ENCODE measurements around the gene ZNF398. TPM values are rescaled to one million over a fixed set of nuclear protein-coding genes. Genes with fewer than 3 reads are reported as not detected.
A peak's percentile ranks its signal among the peaks of the same experiment; 100 is the strongest.

The ZNF398 gene
- total RNA-seq, 2 experiments from 2014 or later, result 11.8 to 14.2 TPM

DNA sequence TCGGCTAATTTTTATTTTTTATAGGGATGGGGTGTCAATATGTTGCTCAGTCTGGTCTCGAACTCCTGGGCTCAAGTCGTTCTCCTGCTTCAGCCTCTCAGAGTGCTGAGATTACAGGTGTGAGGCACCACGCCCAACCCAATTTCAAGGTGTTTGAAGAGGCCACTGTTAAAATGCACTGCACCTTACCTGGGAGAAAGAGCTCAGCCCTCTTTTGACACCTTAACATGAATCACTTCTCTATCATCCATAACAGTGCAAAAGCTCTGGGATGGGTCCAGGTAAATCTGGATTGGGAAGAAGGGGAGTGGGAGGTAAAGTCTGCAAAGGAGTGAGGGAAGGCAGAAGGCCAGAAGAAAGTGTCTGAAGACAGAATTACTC, 47.5 kb downstream of the ZNF398 start:
- BruUV-seq (replicated peaks), result no TSS peak
- H3K27ac ChIP-seq (ENCODE audit: low read depth, low read length, poor library complexity, severe bottlenecking), result no peak overlapping the region
- no peaks in the 10 kb centered on the region for H4K20me1 ChIP-seq (ENCODE audit: insufficient read depth, low read length)
- H3K4me2 ChIP-seq (ENCODE audit: low read length), result peak overlapping the region; percentile 91
- intact Hi-C loops (cut with micrococcal nuclease; ENCODE audit: unreplicated experiment), result no loop called here
- H3K9me3 ChIP-seq (ENCODE audit: low read length), result no peaks in the 10 kb centered on the region
- H2AFZ ChIP-seq (ENCODE audit: low read length), result peak overlapping the region; percentile 96
- no peak for TF ChIP-seq EZH2phosphoT487 (IDR thresholded peaks at IDR 0.05; ENCODE audit: borderline replicate concordance, low read depth, low read length)
- TF ChIP-seq, protein P1, sequence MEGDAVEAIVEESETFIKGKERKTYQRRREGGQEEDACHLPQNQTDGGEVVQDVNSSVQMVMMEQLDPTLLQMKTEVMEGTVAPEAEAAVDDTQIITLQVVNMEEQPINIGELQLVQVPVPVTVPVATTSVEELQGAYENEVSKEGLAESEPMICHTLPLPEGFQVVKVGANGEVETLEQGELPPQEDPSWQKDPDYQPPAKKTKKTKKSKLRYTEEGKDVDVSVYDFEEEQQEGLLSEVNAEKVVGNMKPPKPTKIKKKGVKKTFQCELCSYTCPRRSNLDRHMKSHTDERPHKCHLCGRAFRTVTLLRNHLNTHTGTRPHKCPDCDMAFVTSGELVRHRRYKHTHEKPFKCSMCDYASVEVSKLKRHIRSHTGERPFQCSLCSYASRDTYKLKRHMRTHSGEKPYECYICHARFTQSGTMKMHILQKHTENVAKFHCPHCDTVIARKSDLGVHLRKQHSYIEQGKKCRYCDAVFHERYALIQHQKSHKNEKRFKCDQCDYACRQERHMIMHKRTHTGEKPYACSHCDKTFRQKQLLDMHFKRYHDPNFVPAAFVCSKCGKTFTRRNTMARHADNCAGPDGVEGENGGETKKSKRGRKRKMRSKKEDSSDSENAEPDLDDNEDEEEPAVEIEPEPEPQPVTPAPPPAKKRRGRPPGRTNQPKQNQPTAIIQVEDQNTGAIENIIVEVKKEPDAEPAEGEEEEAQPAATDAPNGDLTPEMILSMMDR (conservative IDR thresholded peaks at IDR 0.05; ENCODE audit: low read length), result no peak
- peaks cover 13% of the 10 kb centered on the region; the same call in 1 of the 2 replicates for H3K79me2 ChIP-seq (ENCODE audit: insufficient read depth, low read depth, low read length)
- peaks cover 18% of the 10 kb centered on the region for H3K4me1 ChIP-seq (ENCODE audit: insufficient read depth, low read length, poor library complexity, severe bottlenecking)
- no peaks in the 10 kb centered on the region for H3K9me2 ChIP-seq (ENCODE audit: insufficient read depth, low read length)
- H3K36me3 ChIP-seq (ENCODE audit: insufficient read depth, low read length), result peaks cover 20% of the 10 kb centered on the region
- peak overlapping the region; percentile 92 for H3K4me3 ChIP-seq (ENCODE audit: low read depth, low read length, poor library complexity, severe bottlenecking)
- ChIA-PET CTCF (ENCODE audit: unreplicated experiment) (interaction anchor here (1.1 kb wide), 1 partner anchor 90 kb away, joined by 3 read pairs; no protein-coding TSS in a partner anchor), POLR2A (interaction anchor here (0.5 to 1.1 kb wide), 5 partner anchors 12 to 67 kb away, joined by 3 to 9 read pairs (median 3); partner anchors contain the start of gene ZNF783)
- no peak for DNase-seq (ENCODE audit: low spot score)

DNA sequence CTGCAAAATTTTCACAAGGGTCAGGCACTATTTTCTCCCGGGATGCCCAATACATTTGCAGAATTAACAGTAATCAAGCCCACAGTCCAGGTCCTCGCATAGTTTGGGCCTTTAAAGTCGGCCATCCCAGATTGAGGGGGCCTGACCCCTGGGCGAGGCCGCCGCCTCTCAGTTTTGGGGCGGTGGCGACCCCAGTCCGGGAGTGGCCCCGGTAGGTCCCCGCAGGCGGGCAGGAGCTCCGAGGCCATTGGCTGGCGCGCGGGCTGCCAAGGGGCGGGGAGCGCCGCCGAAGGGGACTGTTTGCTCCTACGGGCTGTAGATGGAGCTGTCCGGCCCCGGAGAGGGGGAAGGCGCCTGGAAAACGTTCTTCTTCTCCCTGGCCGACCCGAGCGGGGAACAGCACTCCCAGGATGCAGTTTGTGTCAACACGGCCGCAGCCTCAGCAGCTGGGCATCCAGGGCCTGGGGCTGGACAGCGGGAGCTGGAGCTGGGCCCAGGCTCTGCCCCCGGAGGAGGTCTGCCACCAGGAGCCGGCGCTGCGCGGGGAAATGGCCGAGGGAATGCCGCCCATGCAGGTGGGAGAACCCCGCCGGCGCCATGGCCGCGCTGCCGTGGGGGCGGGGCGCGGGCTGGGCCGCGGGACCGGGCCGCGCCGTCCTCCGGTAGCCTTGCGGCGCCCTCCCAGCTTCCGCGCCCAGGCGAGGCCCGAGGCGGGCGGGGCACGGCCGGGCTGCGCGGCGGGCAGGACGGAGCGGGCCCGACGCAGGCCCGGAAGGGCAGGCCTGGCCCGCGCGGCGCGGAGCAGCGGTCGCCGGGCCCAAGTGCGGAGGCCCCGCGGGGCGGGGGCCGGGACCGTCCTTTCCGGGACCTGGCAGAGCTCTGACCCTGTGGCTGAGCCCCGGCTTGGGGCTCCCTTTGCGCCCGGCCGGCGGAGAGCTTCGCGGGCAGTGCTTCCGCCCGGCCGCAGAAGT, 48.2 kb downstream of the ZNF398 start, which contains the start of gene ZNF282:
ZNF282 (plus strand) TSS at position 367 of the 971 bp plus-strand sequence; CDS start at position 411, 44 bp downstream.
- intact Hi-C loops (cut with micrococcal nuclease; ENCODE audit: unreplicated experiment), result loop anchor here (1.0 kb wide), 1 partner anchor 48 kb away; the partner anchor contains the start of gene ZNF398

More for the DNA sequence above, 48.2 kb downstream of the ZNF398 start, which contains the start of gene ZNF282:
- H3K4me2 ChIP-seq (ENCODE audit: low read length), result peak within 1 kb of the TSS; percentile 91
- ChIA-PET CTCF (ENCODE audit: unreplicated experiment) (interaction anchor here (1.1 kb wide), 1 partner anchor 90 kb away, joined by 3 read pairs; no protein-coding TSS in a partner anchor), POLR2A (interaction anchor here (0.5 to 1.1 kb wide), 10 partner anchors 10 to 1702 kb away, joined by 3 to 9 read pairs (median 3); partner anchors contain the start of genes ZNF398 and ZNF783)
- H3K9me2 ChIP-seq (ENCODE audit: insufficient read depth, low read length), result no peaks in the 10 kb centered on the region
- peaks cover 13% of the 10 kb centered on the region; the same call in 1 of the 2 replicates for H3K79me2 ChIP-seq (ENCODE audit: insufficient read depth, low read depth, low read length)
- no TSS peak for BruUV-seq (replicated peaks)
- peak within 1 kb of the TSS; percentile 92 for H3K4me3 ChIP-seq (ENCODE audit: low read depth, low read length, poor library complexity, severe bottlenecking)
- peak within 1 kb of the TSS; percentile 96 for H2AFZ ChIP-seq (ENCODE audit: low read length)
- peaks cover 26% of the 10 kb centered on the region for H3K36me3 ChIP-seq (ENCODE audit: insufficient read depth, low read length)
- H3K27ac ChIP-seq (ENCODE audit: low read depth, low read length, poor library complexity, severe bottlenecking), result peak within 1 kb of the TSS; percentile 20
- no peak for TF ChIP-seq EZH2phosphoT487 (IDR thresholded peaks at IDR 0.05; ENCODE audit: borderline replicate concordance, low read depth, low read length)
- TF ChIP-seq, protein P1 (conservative IDR thresholded peaks at IDR 0.05; ENCODE audit: low read length), result peak; percentile 79
- H3K9me3 ChIP-seq (ENCODE audit: low read length), result no peaks in the 10 kb centered on the region
- H4K20me1 ChIP-seq (ENCODE audit: insufficient read depth, low read length), result no peaks in the 10 kb centered on the region
- DNase-seq (ENCODE audit: low spot score), result peak; percentile 84
- peaks cover 18% of the 10 kb centered on the region for H3K4me1 ChIP-seq (ENCODE audit: insufficient read depth, low read length, poor library complexity, severe bottlenecking)

Measured in OCI-LY7 (cell line).